GM10248 (cell line): ENCODE results near the gene TMEM121.
A peak's percentile ranks its signal among the peaks of the same experiment; 100 is the strongest.

Experiments used
- CTCF ChIA-PET: fragments of 300-600 bp; sonication (Branson Sonifier 250); formaldehyde crosslinking; extraction: SDS; loops from one replicate; lab custom pipeline; 2021; ENCODE audit warnings: antibody characterized with exemption; lab: Yijun Ruan, JAX
- POLR2A ChIA-PET: fragments of 350-650 bp; sonication (Branson Sonifier 250); formaldehyde crosslinking; extraction: SDS; loops from one replicate; lab custom pipeline; 2020; ENCODE audit warnings: antibody characterized with exemption; lab: Yijun Ruan, JAX
- DNase-seq: peaks from one replicate; pipeline ENCODE4 v3.0.0; 2012; ENCODE audit errors: extremely low spot score
- CTCF ChIP-seq: IDR thresholded peaks from 2 replicates; pipeline ENCODE4 v1.5.1; 2012; ENCODE audit warnings: mild to moderate bottlenecking, low read depth; ENCODE audit errors: extremely low read depth, missing control alignments, control extremely low read depth

Gene TMEM121

GRCh38 chr14:105487449-105487985 lies 38.9 kb upstream of the TMEM121 start:
- CTCF ChIA-PET, result no interaction called here
- POLR2A ChIA-PET, result no interaction called here
- TF ChIP-seq CTCF, result no peak
- DNase-seq, result peak; percentile 60

GRCh38 chr14:105487986-105488777 lies 38.2 kb upstream of the TMEM121 start:
- no peak for TF ChIP-seq CTCF
- POLR2A ChIA-PET, result interaction anchor here (1.9 kb wide), 1 partner anchor 7 kb away, joined by 10 read pairs; no protein-coding TSS in a partner anchor
- CTCF ChIA-PET, result interaction anchor here (1.3 to 6.9 kb wide), 9 partner anchors 6 to 125 kb away, joined by 3 to 96 read pairs (median 8); no protein-coding TSS in a partner anchor
- DNase-seq, result no peak

- no peak for TF ChIP-seq CTCF
- POLR2A ChIA-PET, result interaction anchor here (1.1 to 1.9 kb wide), 2 partner anchors 8 to 188 kb away, joined by 4 to 10 read pairs; partner anchors contain the start of gene BRF1
- CTCF ChIA-PET, result interaction anchor here (0.8 to 6.9 kb wide), 31 partner anchors 7 to 929 kb away, joined by 3 to 96 read pairs (median 5); partner anchors contain the start of gene BRF1
- no peak for DNase-seq
These were observed 37.4 kb upstream of the TMEM121 start for GRCh38 chr14:105488781-105489541.

GRCh38 chr14:105489542-105490266 lies 36.7 kb upstream of the TMEM121 start:
- peak; percentile 81 for DNase-seq
- ChIA-PET CTCF (interaction anchor here (0.7 to 6.9 kb wide), 41 partner anchors 8 to 928 kb away, joined by 3 to 96 read pairs (median 4); partner anchors contain the start of genes BRF1 and PACS2), POLR2A (interaction anchor here (0.7 to 1.9 kb wide), 3 partner anchors 9 to 886 kb away, joined by 3 to 10 read pairs (median 4); partner anchors contain the start of gene BRF1)
- TF ChIP-seq CTCF, result peak; percentile 66

- DNase-seq, result no peak
- CTCF ChIA-PET, result interaction anchor here (0.7 to 6.9 kb wide), 35 partner anchors 8 to 928 kb away, joined by 3 to 96 read pairs (median 5); partner anchors contain the start of genes BRF1 and PACS2
- TF ChIP-seq CTCF, result no peak
- POLR2A ChIA-PET, result interaction anchor here (1.1 to 1.9 kb wide), 2 partner anchors 9 to 189 kb away, joined by 4 to 10 read pairs; partner anchors contain the start of gene BRF1
These were observed 36.2 kb upstream of the TMEM121 start for GRCh38 chr14:105490267-105490571.
